A549 treated with RU486 at 1 μM for 4 hours (cell line): ENCODE measurements around the gene LCN1. TPM values are rescaled to one million over a fixed set of nuclear protein-coding genes. Genes with fewer than 3 reads are reported as not detected.

Source experiments
- total RNA-seq: library from RNA; stranded (reverse); fragments of 200-300 nt; extraction: Qiagen RNA extraction; gene quantifications from 5 replicates; pipeline ENCODE4 v1.2.3, GENCODE V29; 2022; ENCODE audit warnings: low read depth

The LCN1 gene
- not detected in 5 replicates for total RNA-seq

DNA sequence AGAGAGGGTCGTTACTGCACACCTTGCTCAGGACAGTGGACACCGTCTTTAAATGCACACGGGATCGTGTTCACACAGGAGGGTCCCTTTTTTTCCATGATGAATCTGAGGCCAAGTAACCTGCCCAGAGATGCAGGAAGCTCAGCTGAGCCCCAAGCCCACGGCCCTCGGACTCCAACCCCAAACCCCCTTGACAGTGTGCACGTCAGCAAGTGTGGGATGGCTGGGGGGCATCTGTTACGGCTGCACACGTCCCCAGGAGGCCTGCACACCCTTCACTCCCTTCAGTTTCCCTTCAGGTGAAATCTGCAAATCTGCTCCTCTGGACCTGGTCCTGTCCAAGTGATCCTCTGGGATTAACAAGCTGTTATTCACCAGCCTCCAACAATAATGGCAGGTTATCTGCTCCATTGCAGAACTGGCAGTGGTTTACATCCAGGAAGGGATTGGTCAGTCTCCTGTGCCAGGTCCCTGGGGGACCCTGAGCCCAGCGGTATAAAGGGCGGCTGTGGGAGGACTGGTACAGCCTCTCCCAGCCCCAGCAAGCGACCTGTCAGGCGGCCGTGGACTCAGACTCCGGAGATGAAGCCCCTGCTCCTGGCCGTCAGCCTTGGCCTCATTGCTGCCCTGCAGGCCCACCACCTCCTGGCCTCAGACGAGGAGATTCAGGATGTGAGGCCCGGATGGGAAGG lies at the start of gene LCN1:
Gene LCN1, plus strand, starts transcription at position 525 of the 692 bp plus-strand sequence. Its CDS starts 58 bp downstream, at position 583.

DNA sequence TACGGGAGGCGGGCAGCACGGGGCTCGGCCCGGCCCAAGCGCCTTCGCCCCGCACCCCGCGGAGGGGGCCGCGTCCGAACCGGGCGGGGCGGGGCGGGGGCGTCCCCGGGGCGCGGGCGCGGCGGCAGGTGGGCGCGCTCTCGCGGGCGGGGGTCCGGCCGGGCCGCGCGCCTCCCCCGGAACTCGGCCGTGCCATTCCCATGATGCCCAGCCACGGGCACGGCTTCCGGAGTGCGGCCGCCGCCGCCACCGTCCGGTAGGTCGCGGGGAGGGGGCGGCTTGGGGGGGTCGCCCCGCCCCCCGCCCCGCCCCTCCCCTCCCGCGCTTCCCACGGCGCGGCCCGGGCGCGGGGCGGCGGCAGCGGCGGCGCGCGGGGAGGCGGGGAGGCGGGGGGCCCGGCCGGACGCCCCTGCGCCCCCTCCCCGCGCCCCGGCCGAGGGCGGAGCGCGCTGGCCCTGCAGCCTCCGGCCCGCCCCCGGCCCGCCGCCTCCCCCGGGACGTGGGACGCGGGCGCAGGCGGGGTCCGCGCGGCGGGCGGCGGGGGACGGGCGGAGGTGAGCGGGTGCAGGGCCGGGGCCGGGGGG lies 41.7 kb upstream of the LCN1 start, which contains the start of gene PPP1R26:
Gene PPP1R26, plus strand, starts transcription at position 314 of the 584 bp plus-strand sequence. CDS start 4,729 bp downstream, outside the sequence.

DNA sequence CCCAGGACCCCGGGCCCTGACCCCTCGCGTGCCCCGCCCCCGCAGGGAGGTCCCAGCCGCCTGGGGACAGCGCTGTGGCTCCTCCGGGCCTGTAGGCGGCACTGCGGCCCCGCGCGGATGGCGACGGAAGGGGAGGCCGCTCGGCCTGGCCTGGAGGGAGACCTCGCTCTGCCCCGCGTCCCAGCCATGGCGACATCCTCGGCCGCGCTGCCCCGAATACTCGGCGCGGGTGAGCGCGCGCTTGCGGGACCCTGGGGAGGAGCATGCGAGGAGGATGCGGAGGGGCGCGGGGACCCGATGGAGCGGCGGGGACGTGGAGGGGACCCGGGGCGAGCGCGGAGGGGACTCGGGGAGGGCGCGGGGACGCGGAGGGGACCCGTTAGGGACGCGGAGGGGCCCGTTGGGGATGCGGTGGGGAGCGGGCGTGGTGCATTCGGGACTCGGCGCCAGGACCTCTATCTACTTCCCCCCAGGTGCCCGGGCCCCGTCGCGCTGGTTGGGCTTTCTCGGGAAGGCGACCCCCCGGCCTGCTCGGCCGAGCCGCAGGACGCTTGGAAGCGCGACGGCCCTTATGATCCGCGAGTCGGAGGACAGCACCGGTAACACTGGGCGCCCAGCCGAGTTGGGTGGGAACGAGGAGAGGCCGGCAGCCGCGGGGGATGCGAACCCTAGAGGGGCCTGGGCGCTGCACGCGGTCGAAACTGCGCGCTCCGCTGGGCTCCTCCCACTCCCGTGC lies 20.5 kb upstream of the LCN1 start, which contains the start of gene MRPS2:
Gene MRPS2, plus strand, starts transcription at position 158 of the 736 bp plus-strand sequence. Its CDS starts 29 bp downstream, at position 187.

DNA sequence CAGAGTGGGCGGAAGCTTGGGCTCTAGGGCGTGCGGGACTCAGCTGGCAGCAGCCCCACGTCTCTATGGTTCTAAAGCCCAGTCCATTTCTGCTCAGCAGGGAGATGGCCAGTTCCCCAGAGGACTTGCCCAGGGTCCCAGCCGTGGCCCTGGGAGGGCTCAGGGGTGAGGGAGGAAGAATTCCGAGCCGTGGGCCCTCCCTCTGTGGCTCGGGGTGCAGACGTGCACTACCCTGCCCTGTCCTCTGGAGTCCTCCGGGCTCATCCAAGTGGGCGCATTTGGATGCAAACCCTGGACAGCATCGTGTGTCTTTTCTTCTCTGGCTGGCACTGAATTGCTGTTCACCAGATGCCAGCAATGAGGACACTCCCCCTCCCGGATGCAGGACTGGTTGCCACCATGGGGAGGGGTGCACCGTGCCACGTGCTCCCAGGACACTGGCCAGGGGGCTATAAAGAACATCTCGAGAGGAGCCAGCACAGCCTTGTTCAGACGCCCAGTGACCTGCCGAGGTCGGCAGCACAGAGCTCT lies 24.5 kb downstream of the LCN1 start, which contains the start of gene OBP2A:
Gene OBP2A, plus strand, starts transcription at position 481 of the 531 bp plus-strand sequence. CDS start 55 bp downstream, outside the sequence.

DNA sequence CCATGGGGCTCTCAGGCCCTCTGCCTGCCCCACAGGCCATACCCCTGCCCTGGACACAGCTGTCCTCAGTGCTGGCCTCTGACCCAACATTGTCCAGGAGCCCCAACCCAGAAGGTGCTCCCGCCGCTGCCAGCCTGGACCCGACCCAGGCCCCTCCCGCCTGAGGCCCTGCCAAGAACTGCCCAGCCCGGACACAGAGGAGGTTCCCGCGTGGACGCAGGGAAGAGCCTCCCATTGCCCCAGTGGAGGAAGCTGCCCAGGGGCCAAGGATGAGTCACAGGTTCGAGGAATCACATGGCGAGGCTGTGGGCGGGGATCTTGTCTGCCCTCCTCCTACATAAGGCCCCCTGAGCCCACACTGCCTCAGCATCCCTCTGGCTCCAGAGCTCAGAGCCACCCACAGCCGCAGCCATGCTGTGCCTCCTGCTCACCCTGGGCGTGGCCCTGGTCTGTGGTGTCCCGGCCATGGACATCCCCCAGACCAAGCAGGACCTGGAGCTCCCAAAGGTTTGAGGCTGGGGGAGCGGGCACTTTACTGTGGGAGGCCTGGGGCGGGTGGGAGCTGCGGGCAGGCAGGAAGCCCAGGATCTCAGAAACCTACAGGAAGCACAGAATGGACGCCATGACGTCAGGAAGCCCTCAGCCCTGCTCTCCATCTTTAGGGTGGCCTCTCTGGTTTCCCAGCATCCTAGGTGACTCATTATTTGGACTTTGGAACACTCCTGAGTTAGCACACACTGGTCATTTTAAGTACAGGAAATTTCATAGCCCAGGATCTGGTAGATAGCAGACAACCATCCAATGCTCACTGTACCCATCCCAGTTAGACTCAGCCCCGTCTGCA lies 40.4 kb downstream of the LCN1 start, which contains the start of gene PAEP:
Gene PAEP, plus strand, starts transcription at position 366 of the 844 bp plus-strand sequence.

Other genes with a start within 250 kb of the LCN1 start
- 13.6 to 19.7 TPM (median 19.3 TPM) in 5 replicates for gene PPP1R26, start 41.7 kb upstream of the LCN1 start, total RNA-seq
- gene MRPS2, start 20.8 kb upstream of the LCN1 start, total RNA-seq = 104 to 142 TPM (median 132 TPM) in 5 replicates
- gene OBP2A, start 24.7 kb downstream of the LCN1 start, total RNA-seq = not detected in 5 replicates
- gene PAEP, start 40.3 kb downstream of the LCN1 start, total RNA-seq = 0.25 to 0.66 TPM (median 0.30 TPM) in 3 of 5 replicates, not detected in the others
- gene GLT6D1, start 118.1 kb downstream of the LCN1 start, total RNA-seq = not detected in 5 replicates
- not detected in 5 replicates for gene LCN9, start 141.9 kb downstream of the LCN1 start, total RNA-seq
- gene SOHLH1, start 178.0 kb downstream of the LCN1 start, total RNA-seq = not detected in 5 replicates
- gene KCNT1, start 180.7 kb downstream of the LCN1 start, total RNA-seq = not detected in 5 replicates